Fibroblast of mammary gland (primary cell): ENCODE measurements around the gene RIMS4.

Source experiments
- DNase-seq: peaks from one replicate; pipeline ENCODE4 v3.0.0-alpha.2; 2010; ENCODE audit warnings: low read depth
- H3K4me3 ChIP-seq: 2 replicates; pipeline ENCODE4 v1.5.1; 2011; ENCODE audit warnings: low read depth, mild to moderate bottlenecking, low read length, moderate library complexity; ENCODE audit not compliant: control insufficient read depth
- TF ChIP-seq, protein P1 (sequence below): conservative IDR thresholded peaks from 2 replicates; pipeline ENCODE4 v1.5.1; 2011; ENCODE audit warnings: low read depth, low read length, inconsistent platforms; ENCODE audit not compliant: control insufficient read depth, insufficient read depth

RIMS4 gene

DNA sequence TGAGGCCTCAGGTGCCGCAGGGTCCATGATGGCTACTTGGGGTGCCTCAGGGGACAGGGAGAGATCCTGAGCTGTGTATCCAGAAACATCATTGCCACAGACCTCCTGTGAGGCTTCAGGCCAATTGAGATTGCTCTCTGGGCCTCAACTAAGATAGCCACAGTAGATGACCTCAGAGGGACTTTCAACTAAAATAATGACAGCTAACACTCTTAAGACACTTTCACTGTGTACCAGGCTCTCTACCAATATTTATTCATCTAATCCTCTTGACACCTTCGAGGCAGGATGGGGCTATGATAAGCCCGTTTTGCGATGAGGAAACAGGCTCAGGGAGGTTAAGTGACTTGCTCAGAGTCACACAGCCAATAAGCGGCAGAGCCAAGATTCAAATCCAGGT, 10.7 kb downstream of the RIMS4 start:
- TF ChIP-seq, protein P1, sequence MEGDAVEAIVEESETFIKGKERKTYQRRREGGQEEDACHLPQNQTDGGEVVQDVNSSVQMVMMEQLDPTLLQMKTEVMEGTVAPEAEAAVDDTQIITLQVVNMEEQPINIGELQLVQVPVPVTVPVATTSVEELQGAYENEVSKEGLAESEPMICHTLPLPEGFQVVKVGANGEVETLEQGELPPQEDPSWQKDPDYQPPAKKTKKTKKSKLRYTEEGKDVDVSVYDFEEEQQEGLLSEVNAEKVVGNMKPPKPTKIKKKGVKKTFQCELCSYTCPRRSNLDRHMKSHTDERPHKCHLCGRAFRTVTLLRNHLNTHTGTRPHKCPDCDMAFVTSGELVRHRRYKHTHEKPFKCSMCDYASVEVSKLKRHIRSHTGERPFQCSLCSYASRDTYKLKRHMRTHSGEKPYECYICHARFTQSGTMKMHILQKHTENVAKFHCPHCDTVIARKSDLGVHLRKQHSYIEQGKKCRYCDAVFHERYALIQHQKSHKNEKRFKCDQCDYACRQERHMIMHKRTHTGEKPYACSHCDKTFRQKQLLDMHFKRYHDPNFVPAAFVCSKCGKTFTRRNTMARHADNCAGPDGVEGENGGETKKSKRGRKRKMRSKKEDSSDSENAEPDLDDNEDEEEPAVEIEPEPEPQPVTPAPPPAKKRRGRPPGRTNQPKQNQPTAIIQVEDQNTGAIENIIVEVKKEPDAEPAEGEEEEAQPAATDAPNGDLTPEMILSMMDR = no peak
- no peak overlapping the region for H3K4me3 ChIP-seq
- no peak for DNase-seq

DNA sequence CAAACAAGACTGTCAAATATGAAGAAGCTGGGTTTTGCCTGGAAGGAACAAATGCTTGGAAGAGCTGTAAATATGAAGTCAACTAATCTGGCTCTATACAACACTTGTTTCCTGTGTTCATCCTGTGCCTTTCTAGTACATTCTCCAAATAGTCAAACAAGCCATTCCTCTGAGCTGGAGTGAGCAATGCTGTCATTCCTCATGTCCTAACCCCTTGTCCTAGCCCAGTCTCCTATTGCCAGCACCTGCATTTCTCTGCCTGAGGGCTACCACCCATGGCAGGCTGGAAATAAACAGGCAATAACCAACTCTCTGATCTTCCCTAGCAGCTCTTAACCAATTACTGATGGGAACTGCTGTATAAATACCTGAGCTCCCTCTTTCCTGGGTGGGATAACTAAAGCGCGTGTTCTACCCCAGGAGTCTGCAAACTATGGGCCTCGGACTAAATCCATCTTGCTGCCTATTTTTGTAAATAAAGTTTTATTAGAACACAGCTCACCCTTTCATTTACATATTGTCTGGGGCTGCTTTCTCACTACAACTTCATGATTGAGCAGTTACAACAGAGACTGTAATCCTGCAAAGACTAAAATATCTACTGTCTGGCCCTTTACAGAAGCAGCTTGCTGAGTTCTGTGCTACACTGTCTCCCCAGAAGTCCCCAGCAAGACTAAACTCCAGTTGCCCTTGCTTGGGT, 13.4 kb downstream of the RIMS4 start:
- H3K4me3 ChIP-seq = no peak overlapping the region
- TF ChIP-seq, protein P1 = no peak
- no peak for DNase-seq

DNA sequence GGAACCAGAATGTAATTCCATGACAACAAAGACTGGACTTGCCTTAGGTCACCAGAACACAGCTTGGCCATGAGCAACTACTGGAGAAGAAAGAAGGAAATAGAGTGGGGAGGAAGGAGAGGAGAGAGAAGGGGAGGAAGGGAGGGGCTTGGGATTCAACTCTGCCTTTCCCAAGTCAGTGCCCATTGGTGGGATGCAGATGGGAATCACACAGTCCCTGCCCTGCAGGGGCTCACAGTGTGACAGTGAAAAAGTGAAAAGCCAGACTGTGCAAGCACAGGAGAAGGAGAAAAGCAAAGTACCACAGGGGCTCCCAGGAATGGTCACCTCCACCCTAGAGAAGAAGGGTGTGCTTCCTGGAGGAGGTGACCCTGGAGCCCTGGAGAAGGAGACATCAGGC, 14.0 kb downstream of the RIMS4 start:
- no peak overlapping the region for H3K4me3 ChIP-seq
- DNase-seq = no peak
- TF ChIP-seq, protein P1 = no peak

DNA sequence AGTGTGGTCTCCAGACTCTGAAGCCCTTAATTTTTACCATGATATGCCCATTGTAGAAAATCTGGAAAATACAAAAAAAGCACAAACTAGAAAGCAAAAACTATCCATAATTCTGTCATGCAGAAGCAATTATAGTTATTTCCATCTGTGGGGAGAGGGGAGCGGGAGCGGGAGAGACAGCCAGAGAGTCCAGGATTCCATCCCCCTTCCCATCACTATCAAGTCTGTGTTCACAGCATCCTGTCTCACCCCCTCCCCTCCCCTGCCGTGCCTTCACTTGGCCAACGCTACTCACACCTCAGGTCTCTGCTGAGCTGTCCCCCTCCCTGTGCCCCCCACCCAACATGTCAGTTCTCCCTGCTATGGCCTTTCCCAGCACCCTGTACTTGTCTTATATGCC, 14.5 kb downstream of the RIMS4 start:
- TF ChIP-seq, protein P1 = no peak
- no peak for DNase-seq
- no peak overlapping the region for H3K4me3 ChIP-seq

DNA sequence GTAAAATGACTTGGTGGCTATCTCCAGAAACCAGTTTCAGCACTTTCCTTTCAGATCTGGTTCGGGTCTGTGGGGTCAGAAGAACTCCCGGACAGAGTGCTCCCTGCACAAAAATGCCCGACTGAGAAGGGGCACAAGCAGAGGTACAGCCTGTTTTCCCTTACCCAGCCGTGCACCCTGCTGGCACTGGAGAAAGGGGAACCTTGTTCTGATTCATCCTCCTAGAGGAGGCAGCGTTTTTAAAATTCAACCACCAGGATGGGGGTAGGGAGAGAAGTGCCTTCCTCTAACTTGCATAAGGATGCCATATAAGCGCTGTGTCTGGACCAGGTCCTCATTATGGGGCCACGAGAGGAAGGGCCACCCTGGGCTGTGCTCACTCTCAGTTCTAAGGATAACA, 17.6 kb downstream of the RIMS4 start:
- no peak for DNase-seq
- TF ChIP-seq, protein P1 = no peak

DNA sequence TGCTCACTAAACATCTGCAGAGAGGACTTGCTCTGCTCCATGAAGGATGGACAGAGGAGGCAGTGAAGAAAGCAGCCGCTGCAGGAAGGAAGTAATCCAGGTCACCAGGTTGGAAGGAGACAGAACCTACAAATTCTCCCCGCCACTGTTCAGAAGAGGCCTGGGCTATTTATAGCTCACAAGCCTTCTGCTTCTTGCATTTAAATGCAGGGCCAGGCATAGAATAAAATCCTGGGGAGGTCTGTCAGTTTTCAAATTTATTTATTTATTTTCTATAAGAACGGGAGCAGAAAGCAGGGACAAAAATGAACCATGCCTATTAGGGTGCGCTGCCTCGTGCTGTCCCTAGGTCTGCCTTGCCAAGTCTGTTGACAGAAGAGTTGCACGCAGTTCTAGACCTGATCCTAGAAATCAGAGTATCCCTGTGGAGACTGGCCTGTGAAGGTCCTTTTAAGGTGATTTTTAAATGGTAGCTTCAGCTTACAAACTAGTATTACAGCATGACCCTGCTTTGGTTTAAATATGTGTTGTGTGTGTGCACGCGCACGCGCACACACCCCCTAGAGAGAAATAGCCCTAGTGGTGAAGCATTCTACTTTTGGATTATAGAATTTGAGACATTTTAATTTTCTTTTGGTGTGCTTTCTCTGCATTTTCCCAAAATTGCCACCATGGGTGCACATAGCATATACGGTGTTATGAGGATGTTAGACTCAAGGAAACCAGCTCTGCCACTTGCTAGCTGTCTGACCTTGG, 19.5 kb downstream of the RIMS4 start:
- no peak for DNase-seq
- H3K4me3 ChIP-seq = no peak overlapping the region

More for the DNA sequence above, 17.6 kb downstream of the RIMS4 start:
- no peak overlapping the region for H3K4me3 ChIP-seq

More for the DNA sequence above, 19.5 kb downstream of the RIMS4 start:
- TF ChIP-seq, protein P1 = no peak
